Measurements from ENCODE around the gene PRCC. TPM values are rescaled to one million over a fixed set of nuclear protein-coding genes. Genes with fewer than 3 reads are reported as not detected.

The PRCC gene
- total and polyA plus RNA-seq, 2 of the 4 experiments (the other 2 are of a cell fraction): 10.6 to 59.6 TPM

DNA sequence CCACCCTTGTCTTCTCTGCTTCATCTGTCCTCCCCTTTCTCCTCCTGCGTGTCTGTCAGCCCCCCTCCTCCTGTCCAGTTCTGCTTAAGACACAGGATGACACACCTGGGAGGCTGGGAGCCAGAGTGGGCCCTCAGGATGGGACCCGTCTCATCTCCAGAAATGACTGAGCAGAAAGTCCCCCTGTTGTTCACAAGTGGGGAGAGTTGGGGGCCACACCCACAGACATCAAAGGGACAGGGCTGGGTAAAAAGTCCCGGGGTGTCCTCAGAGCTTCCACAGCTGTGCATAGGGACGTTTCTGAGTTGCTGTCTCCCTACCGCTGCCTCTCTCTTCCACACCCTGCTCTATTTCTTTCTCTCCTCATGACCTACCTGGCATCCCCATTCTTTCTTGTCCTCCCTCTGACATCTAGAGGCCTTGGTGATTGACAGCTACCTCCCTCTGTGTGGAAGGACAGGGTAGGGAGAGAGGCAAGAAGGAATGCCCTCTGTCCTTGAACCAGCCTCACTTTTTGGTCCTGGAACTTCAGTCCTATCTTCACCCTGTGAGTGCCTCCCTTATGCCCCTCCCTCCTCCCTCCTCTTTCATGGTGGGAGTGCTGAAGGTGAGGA, 68.8 kb downstream of the PRCC start:
- Histone ChIP-seq H2BK20ac (ENCODE audit: low read depth, low read length) (no peak overlapping the region), H3K27ac (ENCODE audit: insufficient read depth, low read length) (no peak overlapping the region), H2AFZ (replicated peaks; ENCODE audit: low read length, poor library complexity) (no peak overlapping the region), H4K5ac (ENCODE audit: low read depth, low read length) (no peak overlapping the region), H3K4me2 (ENCODE audit: low read depth, low read length) (no peak overlapping the region), H3K4ac (ENCODE audit: low read depth, low read length) (no peak overlapping the region), H2BK15ac (ENCODE audit: low read depth, low read length) (no peak overlapping the region), H3K4me1 (ENCODE audit: control insufficient read depth, insufficient read depth, low read length) (no peaks in the 10 kb centered on the region), H4K20me1 (ENCODE audit: insufficient read depth, low read length) (no peaks in the 10 kb centered on the region; the same call in 1 of the 2 replicates), H4K91ac (ENCODE audit: insufficient read depth, low read depth, low read length) (no peak overlapping the region), H3K9me3 (ENCODE audit: control insufficient read depth, insufficient read depth, low read length) (no peaks in the 10 kb centered on the region), H3K14ac (replicated peaks; ENCODE audit: low read depth, low read length) (no peak overlapping the region), H2BK120ac (ENCODE audit: low read depth, low read length) (no peak overlapping the region), H3K79me1 (ENCODE audit: low read depth in 1 of 2, low read length in 2 of 2) (no peaks in the 10 kb centered on the region), H3K36me3 (ENCODE audit: control insufficient read depth, insufficient read depth, low read length) (no peaks in the 10 kb centered on the region), H2AK9ac (replicated peaks; ENCODE audit: low read depth, low read length, poor library complexity) (no peak overlapping the region), H2AK5ac (ENCODE audit: low read depth, low read length) (no peak overlapping the region), H3K23ac (ENCODE audit: low read depth, low read length) (no peak overlapping the region), H2BK5ac (ENCODE audit: low read depth, low read length, poor library complexity, severe bottlenecking) (no peak overlapping the region), H3K4me3 (ENCODE audit: insufficient read depth, low read depth, low read length) (no peak overlapping the region), H3K9ac (ENCODE audit: low read depth, low read length) (no peak overlapping the region), H3K18ac (ENCODE audit: low read depth, low read length) (no peak overlapping the region), H3K56ac (ENCODE audit: extremely low read depth, insufficient read depth, low read length) (no peak overlapping the region), H3K27me3 (ENCODE audit: control insufficient read depth, insufficient read depth, low read length) (peaks cover 82% of the 10 kb centered on the region), H4K8ac (ENCODE audit: low read depth in 2 of 2, low read length in 2 of 2) (no peak overlapping the region), H3K9me1 (ENCODE audit: insufficient read depth, low read length) (no peaks in the 10 kb centered on the region)
- POLR2A ChIA-PET (ENCODE audit: unreplicated experiment): no interaction called here
- intact Hi-C loops (cut with micrococcal nuclease): no loop called here
- TF ChIP-seq NFE2L2 (IDR thresholded peaks at IDR 0.05; ENCODE audit: low read depth, low read length) (no peak), POLR2A (IDR thresholded peaks at IDR 0.05; ENCODE audit: low read depth, low read length) (no peak), RFX5 (IDR thresholded peaks at IDR 0.05; ENCODE audit: low read depth, low read length) (no peak), MAFK (IDR thresholded peaks at IDR 0.05; ENCODE audit: low read depth, low read length) (no peak), CHD1 (IDR thresholded peaks at IDR 0.05; ENCODE audit: low read depth, low read length) (no peak), FOS (IDR thresholded peaks at IDR 0.05; ENCODE audit: low read depth, low read length) (no peak), ELK1 (IDR thresholded peaks at IDR 0.05; ENCODE audit: borderline replicate concordance, low read depth, low read length) (no peak), CEBPB (IDR thresholded peaks at IDR 0.05; ENCODE audit: low read depth, low read length) (no peak), MXI1 (IDR thresholded peaks at IDR 0.05; ENCODE audit: borderline replicate concordance, low read depth, low read length) (no peak), SMC3 (IDR thresholded peaks at IDR 0.05; ENCODE audit: low read depth, low read length) (no peak), RCOR1 (IDR thresholded peaks at IDR 0.05; ENCODE audit: insufficient replicate concordance, low read length) (no peak), MAZ (IDR thresholded peaks at IDR 0.05; ENCODE audit: borderline replicate concordance, low read depth, low read length) (no peak)
- CTCF ChIA-PET: interaction anchor here (3.7 kb wide), 1 partner anchor 24 kb away, joined by 26 read pairs; the partner anchor contains the start of genes INSRR and NTRK1
- in situ Hi-C loops (cut with MboI; ENCODE audit: low sequenced_read_pairs): no loop called here
- DNase-seq: no peak
- no peak for ATAC-seq (ENCODE audit: low read depth)
- WGBS, 2 experiments (ENCODE audit: extremely low coverage in 2 of 2, insufficient read length in 1 of 2): no CpG with 5 or more reads among the region's 5 CpGs
- dilution Hi-C loops (cut with HindIII; ENCODE audit: low sequenced_read_pairs, unreplicated experiment): no loop called here
- no TSS peak for BruUV-seq (replicated peaks)

Data from IMR-90 (cell line).